OCI-M1 (cell line): ENCODE data around the gene SMARCA4.
A peak's percentile ranks its signal among the peaks of the same experiment; 100 is the strongest.

Experiments
- DNase-seq: peaks from one replicate; lab custom pipeline; 2025; lab: John Stamatoyannopoulos, UW

The SMARCA4 gene

GRCh38 chr19:11033763-11034162, 72.9 kb downstream of the SMARCA4 start:
- no peak for DNase-seq

GRCh38 chr19:11034449-11035213, 73.8 kb downstream of the SMARCA4 start:
- DNase-seq: no peak

- DNase-seq: peak; percentile 97
Observed at GRCh38 chr19:11035441-11036377, 74.9 kb downstream of the SMARCA4 start.

GRCh38 chr19:11038511-11038910, 77.7 kb downstream of the SMARCA4 start:
- no peak for DNase-seq

GRCh38 chr19:11041194-11041593, 80.4 kb downstream of the SMARCA4 start:
- no peak for DNase-seq

- DNase-seq: no peak
Observed at GRCh38 chr19:11041966-11042627, 81.3 kb downstream of the SMARCA4 start.

- no peak for DNase-seq
Observed at GRCh38 chr19:11044431-11044830, 83.6 kb downstream of the SMARCA4 start.

- DNase-seq: no peak
Observed at GRCh38 chr19:11045536-11045935, 84.7 kb downstream of the SMARCA4 start.

GRCh38 chr19:11046605-11047354, 86.0 kb downstream of the SMARCA4 start:
- no peak for DNase-seq

- no peak for DNase-seq
Observed at GRCh38 chr19:11047866-11048265, 87.0 kb downstream of the SMARCA4 start.

- no peak for DNase-seq
Observed at GRCh38 chr19:11050323-11051114, 89.7 kb downstream of the SMARCA4 start.

- DNase-seq: no peak
Observed at GRCh38 chr19:11053817-11054195, 93.0 kb downstream of the SMARCA4 start.

GRCh38 chr19:11054200-11054599, 93.4 kb downstream of the SMARCA4 start:
- no peak for DNase-seq

GRCh38 chr19:11054628-11055027, 93.8 kb downstream of the SMARCA4 start:
- no peak for DNase-seq

- DNase-seq: no peak
Observed at GRCh38 chr19:11058246-11059030, 97.6 kb downstream of the SMARCA4 start.

- no peak for DNase-seq
Observed at GRCh38 chr19:11059511-11060358, 98.9 kb downstream of the SMARCA4 start.

GRCh38 chr19:11061952-11062351, 101.1 kb downstream of the SMARCA4 start:
- no peak for DNase-seq

GRCh38 chr19:11063434-11063833, 102.6 kb downstream of the SMARCA4 start:
- no peak for DNase-seq

GRCh38 chr19:11064831-11065303, 104.0 kb downstream of the SMARCA4 start:
- DNase-seq: peak; percentile 86
